ENCODE results near the gene SLC41A2. TPM values are rescaled to one million over a fixed set of nuclear protein-coding genes. Genes with fewer than 3 reads are reported as not detected.
A peak's percentile ranks its signal among the peaks of the same experiment; 100 is the strongest.

The SLC41A2 gene
- total RNA-seq, 2 experiments from 2014 or later = 5.3 to 16.4 TPM

DNA sequence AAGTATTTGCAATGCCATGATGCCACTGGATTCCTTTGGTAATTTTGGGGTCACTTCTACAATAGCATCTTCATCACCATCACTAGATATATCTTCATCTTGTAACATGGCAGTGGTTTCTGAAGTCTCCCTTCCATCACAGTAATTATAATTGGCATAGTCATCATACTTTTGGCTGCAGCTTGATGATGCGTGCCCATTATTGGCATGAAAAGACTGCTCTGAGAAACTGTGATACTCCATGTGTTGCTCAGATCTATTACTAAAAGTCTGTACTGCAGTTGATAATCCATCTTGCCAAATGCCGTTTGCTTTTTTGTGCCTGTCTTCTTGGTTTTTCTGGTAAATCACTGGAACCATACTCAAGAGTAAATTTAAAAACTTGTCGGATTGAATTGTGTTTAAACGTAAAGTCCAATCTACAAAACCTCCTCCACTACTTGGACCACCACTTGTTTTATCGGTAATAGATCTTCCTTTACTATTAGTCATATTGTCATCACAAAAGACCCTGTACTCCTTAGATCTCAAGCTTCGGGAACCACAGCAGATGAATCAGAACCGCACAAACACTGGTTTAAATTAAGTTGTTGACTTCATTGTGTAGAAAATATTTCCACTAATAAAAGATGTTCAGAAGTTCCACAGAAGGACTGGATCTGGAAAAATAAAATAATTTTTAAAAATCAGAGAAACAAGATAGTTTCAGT is 29.9 kb downstream of the SLC41A2 start:
- no peak overlapping the region for H3K4me2 ChIP-seq (ENCODE audit: low read length)
- no peak overlapping the region for H3K4me3 ChIP-seq (ENCODE audit: low read depth, low read length, poor library complexity, severe bottlenecking)
- no peaks in the 10 kb centered on the region for H4K20me1 ChIP-seq (ENCODE audit: insufficient read depth, low read length)
- intact Hi-C loops (cut with micrococcal nuclease; ENCODE audit: unreplicated experiment) = no loop called here
- no peak overlapping the region for H2AFZ ChIP-seq (ENCODE audit: low read length)
- H3K9me2 ChIP-seq (ENCODE audit: insufficient read depth, low read length) = no peaks in the 10 kb centered on the region
- ChIA-PET POLR2A (interaction anchor here (0.6 kb wide), 1 partner anchor 15 kb away, joined by 3 read pairs; no protein-coding TSS in a partner anchor), CTCF (ENCODE audit: unreplicated experiment) (no interaction called here)
- DNase-seq (ENCODE audit: low spot score) = no peak
- H3K36me3 ChIP-seq (ENCODE audit: insufficient read depth, low read length) = no peaks in the 10 kb centered on the region
- H3K9me3 ChIP-seq (ENCODE audit: low read length) = no peaks in the 10 kb centered on the region
- BruUV-seq (replicated peaks) = TSS peak; percentile 81
- no peaks in the 10 kb centered on the region for H3K4me1 ChIP-seq (ENCODE audit: insufficient read depth, low read length, poor library complexity, severe bottlenecking)
- TF ChIP-seq, protein P1, sequence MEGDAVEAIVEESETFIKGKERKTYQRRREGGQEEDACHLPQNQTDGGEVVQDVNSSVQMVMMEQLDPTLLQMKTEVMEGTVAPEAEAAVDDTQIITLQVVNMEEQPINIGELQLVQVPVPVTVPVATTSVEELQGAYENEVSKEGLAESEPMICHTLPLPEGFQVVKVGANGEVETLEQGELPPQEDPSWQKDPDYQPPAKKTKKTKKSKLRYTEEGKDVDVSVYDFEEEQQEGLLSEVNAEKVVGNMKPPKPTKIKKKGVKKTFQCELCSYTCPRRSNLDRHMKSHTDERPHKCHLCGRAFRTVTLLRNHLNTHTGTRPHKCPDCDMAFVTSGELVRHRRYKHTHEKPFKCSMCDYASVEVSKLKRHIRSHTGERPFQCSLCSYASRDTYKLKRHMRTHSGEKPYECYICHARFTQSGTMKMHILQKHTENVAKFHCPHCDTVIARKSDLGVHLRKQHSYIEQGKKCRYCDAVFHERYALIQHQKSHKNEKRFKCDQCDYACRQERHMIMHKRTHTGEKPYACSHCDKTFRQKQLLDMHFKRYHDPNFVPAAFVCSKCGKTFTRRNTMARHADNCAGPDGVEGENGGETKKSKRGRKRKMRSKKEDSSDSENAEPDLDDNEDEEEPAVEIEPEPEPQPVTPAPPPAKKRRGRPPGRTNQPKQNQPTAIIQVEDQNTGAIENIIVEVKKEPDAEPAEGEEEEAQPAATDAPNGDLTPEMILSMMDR (conservative IDR thresholded peaks at IDR 0.05; ENCODE audit: low read length) = no peak
- no peak for TF ChIP-seq EZH2phosphoT487 (IDR thresholded peaks at IDR 0.05; ENCODE audit: borderline replicate concordance, low read depth, low read length)
- no peaks in the 10 kb centered on the region for H3K79me2 ChIP-seq (ENCODE audit: insufficient read depth, low read depth, low read length)
- no peak overlapping the region for H3K27ac ChIP-seq (ENCODE audit: low read depth, low read length, poor library complexity, severe bottlenecking)

DNA sequence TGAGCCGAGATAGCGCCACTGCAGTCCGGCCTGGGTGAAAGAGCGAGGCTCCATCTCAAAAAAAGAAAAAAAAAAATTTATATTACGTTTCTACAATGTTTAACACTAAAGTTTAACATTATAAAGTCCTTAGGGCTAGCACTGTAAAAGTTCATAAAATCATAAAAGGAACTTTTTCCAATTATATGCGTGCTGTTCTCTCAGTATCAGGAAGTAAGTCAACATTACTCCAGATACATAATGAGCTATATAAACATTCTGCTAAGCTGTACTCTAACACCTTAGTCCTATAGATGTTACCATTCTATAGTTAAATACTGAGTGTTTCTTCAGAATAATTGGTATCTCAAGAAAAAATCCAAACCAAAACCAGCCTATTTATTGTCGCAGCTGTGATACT is 32.6 kb downstream of the SLC41A2 start:
- Histone ChIP-seq H3K4me1 (ENCODE audit: insufficient read depth, low read length, poor library complexity, severe bottlenecking) (no peaks in the 10 kb centered on the region), H3K4me2 (ENCODE audit: low read length) (no peak overlapping the region), H3K9me3 (ENCODE audit: low read length) (peaks cover 10% of the 10 kb centered on the region; the same call in 1 of the 2 replicates), H3K36me3 (ENCODE audit: insufficient read depth, low read length) (no peaks in the 10 kb centered on the region), H2AFZ (ENCODE audit: low read length) (no peak overlapping the region), H4K20me1 (ENCODE audit: insufficient read depth, low read length) (no peaks in the 10 kb centered on the region), H3K9me2 (ENCODE audit: insufficient read depth, low read length) (no peaks in the 10 kb centered on the region), H3K27ac (ENCODE audit: low read depth, low read length, poor library complexity, severe bottlenecking) (no peak overlapping the region), H3K79me2 (ENCODE audit: insufficient read depth, low read depth, low read length) (no peaks in the 10 kb centered on the region), H3K4me3 (ENCODE audit: low read depth, low read length, poor library complexity, severe bottlenecking) (no peak overlapping the region)
- DNase-seq (ENCODE audit: low spot score) = no peak
- CTCF ChIA-PET (ENCODE audit: unreplicated experiment) = no interaction called here
- TF ChIP-seq, protein P1 (conservative IDR thresholded peaks at IDR 0.05; ENCODE audit: low read length) = no peak
- intact Hi-C loops (cut with micrococcal nuclease; ENCODE audit: unreplicated experiment) = no loop called here
- POLR2A ChIA-PET = interaction anchor here (1.0 kb wide), 1 partner anchor 8 kb away, joined by 3 read pairs; no protein-coding TSS in a partner anchor
- no TSS peak for BruUV-seq (replicated peaks)

DNA sequence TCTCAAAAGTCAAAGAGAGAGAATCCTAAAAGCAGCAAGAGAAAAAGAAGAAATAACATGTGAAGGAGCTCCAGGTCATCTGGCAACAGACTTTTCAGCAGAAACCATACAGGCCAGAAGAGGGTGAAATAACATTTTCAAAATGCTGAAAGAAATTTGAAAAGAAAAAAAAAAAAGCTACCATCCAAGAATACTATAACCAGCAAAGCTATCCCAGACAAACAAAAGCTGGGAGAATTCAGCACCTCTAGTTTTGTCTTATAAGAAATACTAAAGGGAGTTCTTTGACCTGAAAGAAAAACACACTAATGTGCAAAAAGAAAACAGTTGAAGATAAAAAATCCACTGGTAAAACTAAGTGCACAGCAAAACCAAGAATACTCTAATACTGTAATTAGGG is 36.8 kb downstream of the SLC41A2 start:
- Histone ChIP-seq H3K4me3 (ENCODE audit: low read depth, low read length, poor library complexity, severe bottlenecking) (no peak overlapping the region), H3K4me1 (ENCODE audit: insufficient read depth, low read length, poor library complexity, severe bottlenecking) (no peaks in the 10 kb centered on the region), H4K20me1 (ENCODE audit: insufficient read depth, low read length) (no peaks in the 10 kb centered on the region), H3K36me3 (ENCODE audit: insufficient read depth, low read length) (no peaks in the 10 kb centered on the region), H3K27ac (ENCODE audit: low read depth, low read length, poor library complexity, severe bottlenecking) (no peak overlapping the region), H3K4me2 (ENCODE audit: low read length) (no peak overlapping the region), H3K79me2 (ENCODE audit: insufficient read depth, low read depth, low read length) (no peaks in the 10 kb centered on the region), H3K9me3 (ENCODE audit: low read length) (peaks cover 10% of the 10 kb centered on the region; the same call in 1 of the 2 replicates), H2AFZ (ENCODE audit: low read length) (no peak overlapping the region), H3K9me2 (ENCODE audit: insufficient read depth, low read length) (no peaks in the 10 kb centered on the region)
- TF ChIP-seq EZH2phosphoT487 (IDR thresholded peaks at IDR 0.05; ENCODE audit: borderline replicate concordance, low read depth, low read length) = no peak
- TF ChIP-seq, protein P1 (conservative IDR thresholded peaks at IDR 0.05; ENCODE audit: low read length) = no peak
- ChIA-PET CTCF (ENCODE audit: unreplicated experiment) (no interaction called here), POLR2A (interaction anchor here (0.7 to 1.9 kb wide), 2 partner anchors 13 to 68 kb away, joined by 3 to 7 read pairs; no protein-coding TSS in a partner anchor)
- no peak for DNase-seq (ENCODE audit: low spot score)
- BruUV-seq (replicated peaks) = no TSS peak
- intact Hi-C loops (cut with micrococcal nuclease; ENCODE audit: unreplicated experiment) = no loop called here
